Activated CD4-positive, alpha-beta T cell treated with anti-CD3 and anti-CD28 coated beads, Interleukin-2, amount 50 U/mL, for 4 hours (primary cell): ENCODE data around the gene NQO2.
"Not testable (repeated sequence)": the region's sequence is repeated elsewhere in the genome, so short reads cannot be mapped to it uniquely, and the experiment has no call there.

Experiments used
- DNase-seq, 2 experiments: peaks; one replicate each; pipeline ENCODE4 v3.0.0-alpha.2; 2020

Gene NQO2

DNA sequence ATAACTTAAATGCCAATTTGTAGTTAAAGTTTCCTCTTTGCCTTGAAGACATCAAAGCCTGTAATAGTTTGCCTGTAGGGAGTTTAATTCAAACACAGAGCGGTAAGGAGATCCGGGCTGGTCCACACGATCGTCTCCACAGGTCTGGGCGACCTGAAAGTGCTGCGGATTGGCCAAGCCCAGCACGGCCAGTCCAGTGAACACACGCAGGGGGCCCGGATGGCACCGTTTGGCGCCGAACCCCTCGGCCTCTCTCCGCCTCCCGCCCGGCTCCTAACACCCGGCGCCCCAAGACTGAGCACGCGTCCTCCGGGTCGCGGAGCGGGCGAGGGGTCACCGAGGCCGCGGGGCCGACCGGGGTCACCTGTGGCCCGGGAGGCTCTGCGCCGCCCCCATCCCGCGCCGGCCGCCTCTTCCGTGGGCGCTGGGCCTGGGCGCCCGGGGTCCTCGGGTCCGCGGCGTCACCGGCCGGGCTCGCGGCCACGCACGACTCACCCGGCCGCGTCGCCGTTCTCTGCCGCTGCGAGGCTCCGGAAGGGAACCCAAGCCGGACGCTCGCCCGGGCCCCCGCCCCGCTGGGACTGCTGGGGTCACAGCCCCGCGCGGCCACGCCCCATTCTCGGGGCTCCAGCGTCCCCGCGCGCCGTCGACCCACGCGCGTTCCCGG lies 28.8 kb upstream of the NQO2 start:
- DNase-seq: peak in 1 of 2 experiments; percentile 18

DNA sequence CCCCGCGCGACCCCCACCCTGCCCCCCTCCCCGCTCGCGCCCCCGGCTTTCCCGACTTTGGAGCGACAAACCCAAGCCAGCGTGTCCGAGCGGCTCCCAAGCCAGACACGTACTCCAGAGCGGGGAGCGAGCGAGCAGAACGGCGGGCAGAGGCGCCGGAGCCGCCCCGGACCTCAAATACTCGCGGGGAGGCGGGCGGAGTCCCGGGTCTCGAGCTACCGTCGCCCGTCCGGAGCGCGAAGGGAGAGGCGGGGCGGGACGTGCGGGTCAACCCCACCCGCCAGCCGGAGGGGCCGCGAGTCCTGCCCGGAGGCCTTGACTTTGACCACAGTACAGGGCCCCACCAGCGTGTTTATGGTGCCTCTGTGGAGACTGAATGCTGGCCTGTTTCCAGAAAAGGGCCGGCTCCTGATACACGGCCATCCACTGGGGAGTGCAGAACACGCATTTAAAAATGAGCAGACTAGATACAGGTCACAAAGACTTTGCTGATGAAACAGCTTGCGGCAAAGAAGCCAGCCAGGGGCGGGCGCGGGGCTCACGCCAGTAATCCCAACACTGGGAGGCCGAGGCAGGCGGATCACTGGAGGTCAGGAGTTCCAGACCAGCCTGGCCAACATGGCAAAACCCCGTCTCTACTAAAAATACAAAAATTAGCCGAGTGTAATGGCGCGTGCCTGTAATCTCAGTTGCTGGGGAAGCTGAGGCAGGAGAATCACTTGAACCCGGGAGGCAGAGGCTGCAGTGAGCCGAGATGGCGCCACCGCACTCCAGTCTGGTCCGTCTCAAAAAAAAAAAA lies 28.1 kb upstream of the NQO2 start, which contains the start of gene SERPINB6:
Gene SERPINB6, minus strand, starts transcription at position 148 of the 799 bp plus-strand sequence. CDS start 12,235 bp downstream, outside the sequence.
- DNase-seq: peak; percentile 18 to 19

DNA sequence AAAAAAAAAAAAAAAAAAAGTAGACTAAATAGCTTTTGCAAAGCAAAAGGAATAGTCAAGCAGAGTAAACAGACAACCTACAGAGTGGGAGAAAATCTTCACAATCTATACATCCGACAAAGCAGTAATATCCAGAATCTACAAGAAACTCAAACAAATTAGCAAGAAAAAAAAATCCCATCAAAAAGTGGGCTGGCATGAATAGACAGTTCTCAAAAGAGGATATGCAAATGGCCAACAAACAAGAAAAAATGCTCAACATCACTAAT lies 27.5 kb upstream of the NQO2 start:
- DNase-seq: not testable (repeated sequence)

DNA sequence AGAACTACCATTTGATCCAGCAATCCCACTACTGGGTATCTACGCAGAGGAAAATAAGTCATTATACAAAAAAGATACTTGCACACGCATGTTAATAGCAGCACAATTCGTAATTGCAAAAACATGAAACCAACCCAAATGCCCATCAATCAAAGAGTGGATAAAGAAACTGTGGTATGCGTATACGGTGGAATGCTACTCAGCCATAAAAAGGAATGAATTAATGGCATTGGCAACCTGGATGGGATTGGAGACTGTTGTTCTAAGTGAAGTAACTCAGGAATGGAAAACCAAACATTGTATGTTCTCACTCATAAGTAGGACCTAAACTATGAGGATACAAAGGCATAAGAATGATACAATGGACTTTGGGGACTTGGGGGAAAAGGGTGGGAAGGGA lies 27.0 kb upstream of the NQO2 start:
- DNase-seq: not testable (repeated sequence)

DNA sequence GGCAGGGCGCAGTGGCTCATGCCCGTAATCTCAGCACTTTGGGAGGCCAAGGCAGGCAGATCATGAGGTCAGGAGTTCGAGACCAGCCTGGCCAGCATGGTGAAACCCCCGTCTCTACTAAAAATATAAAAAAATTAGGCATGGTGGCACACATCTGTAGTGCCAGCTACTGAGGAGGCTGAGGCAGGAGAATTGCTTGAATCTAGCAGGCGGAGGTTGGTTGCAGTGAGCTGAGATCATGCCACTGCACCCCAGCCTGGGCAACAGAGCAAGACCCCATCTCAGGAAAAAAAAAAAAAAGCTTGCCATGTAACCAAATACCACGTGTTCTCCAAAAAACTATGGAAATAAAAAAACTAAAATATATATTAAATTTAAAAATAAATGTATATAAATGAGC lies 26.5 kb upstream of the NQO2 start:
- not testable (repeated sequence) for DNase-seq

DNA sequence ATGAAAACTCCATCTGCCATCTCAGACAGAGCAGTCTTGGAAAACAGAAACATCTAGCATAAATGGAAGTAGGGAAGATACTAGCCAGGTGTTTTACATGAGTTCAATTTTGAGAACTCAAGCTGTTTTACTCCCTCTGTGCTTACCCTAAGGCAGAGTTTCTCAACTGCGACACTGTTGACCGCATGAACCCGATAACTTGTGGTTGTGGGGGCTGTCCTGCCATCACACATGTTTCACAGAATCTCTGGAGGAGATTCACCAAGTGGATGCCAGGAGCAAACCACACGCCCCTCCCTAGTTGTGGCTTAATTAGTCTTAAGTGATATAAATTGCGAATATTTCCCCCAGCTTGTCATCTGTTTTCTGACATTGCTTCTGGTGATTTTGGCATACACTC lies 26.0 kb upstream of the NQO2 start:
- DNase-seq: no peak

DNA sequence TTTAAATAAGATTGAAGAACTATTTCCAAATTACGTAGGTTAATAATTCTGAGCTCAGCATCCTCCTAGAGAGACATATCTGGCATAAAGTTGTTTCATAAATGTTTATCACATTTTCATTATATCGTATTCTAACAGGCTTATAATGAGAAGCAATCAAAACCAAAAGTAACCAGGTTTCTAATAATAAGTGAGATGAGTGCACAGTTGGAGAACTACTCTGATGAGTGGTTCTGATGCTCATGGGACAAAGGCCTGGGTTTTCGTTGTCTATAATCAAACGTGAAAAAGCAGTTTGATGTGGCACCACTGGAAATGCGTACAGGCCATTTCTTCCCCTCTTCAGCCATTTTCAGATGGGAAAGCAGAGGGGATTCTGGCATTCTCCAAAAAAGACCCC lies 23.6 kb upstream of the NQO2 start:
- no peak for DNase-seq

DNA sequence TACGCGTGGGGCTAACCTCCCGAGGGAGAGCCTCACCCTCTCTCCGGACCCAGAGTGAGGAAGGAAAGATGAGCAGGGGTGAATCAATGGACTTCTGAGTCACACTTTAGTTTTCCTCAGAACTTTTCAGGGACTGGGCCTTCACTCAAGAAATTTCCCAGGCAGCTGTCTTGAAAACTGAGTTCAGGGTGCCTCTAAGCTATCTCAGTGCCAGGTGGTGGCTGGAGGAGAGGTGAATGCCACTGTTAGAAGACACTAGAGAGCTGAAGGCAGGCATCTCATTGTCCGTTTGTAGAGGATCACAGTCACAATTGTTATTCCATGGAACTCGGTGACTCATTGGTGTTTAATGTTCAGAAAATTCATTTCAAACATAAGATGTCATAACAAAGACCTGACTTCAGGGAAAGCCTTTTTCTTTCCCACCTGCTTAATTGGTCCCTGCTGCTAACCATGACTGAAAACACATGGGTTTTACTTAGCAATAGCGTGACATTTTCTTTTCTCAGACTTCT lies 23.1 kb upstream of the NQO2 start:
- DNase-seq: no peak

DNA sequence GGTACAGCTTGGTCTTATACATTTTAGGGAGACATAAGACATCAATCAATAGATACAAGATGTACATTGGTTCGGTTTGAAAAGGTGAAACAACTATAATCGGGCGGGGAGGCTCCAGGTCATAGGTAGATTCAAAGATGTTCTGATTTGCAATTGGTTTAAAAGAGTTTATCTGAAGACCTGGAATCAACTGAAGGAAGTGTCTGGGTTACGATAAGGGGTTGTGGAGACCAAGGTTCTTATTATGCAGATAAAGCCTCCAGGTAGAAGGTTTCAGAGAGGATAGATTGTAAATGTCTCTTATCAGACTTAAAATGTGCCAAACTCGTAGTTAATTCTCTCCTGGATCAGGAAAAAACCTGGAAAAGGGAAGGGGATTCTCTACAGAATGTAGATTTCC lies 22.4 kb upstream of the NQO2 start:
- no peak for DNase-seq

DNA sequence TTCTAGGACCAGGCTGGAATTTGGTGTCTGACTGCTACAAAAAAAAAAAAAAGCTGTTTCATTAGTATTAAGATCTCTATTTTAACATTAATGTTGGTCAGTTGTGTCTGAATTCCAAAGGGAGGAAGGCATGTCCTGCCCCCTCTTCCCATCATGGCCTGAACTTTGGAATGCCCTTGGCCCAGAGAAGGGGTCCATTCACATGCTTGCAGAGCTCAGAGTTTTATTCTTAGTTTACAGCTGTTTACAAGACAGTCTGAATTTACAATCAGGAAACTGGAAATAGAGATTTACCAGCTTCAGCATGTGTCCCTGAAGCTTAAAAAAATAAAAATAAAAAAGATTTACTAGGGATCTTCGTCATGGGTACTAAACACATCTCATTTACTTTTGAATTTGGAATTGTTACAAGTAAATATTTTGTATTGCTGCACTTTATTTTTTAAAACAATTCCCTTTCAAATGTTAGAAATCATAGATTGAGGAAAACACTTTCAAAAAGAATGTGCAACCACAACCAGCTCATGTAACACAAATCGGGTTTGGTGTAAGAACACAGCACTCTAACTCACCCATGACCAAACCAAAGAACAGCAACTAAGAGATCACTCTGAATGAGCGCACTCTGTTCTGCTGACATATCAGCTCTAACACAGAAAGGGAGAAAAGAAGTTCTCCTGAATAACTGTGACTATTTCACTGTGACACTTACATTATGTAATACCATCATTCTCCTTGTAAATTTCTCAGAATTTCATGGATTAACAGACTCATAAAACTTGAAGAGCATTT lies 21.7 kb upstream of the NQO2 start:
- no peak for DNase-seq

DNA sequence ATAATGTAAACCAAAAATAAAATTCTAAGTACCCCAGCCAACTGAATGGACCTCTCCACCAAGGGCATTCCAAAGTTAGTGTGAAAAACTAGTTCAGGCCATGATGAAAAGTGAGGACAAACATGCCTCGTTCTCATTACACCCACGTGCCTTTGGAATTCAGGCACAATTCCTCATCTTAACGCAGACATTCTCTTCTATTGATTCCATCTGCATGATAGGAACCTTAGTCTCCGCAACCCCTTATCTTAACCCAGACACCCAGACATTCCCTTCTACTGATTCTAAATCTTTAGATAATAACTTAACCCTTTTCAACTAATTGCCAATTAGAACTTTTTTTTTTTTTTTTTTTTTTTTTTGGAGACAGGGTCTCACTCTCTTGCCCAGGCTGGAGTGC lies 20.8 kb upstream of the NQO2 start:
- DNase-seq: no peak

DNA sequence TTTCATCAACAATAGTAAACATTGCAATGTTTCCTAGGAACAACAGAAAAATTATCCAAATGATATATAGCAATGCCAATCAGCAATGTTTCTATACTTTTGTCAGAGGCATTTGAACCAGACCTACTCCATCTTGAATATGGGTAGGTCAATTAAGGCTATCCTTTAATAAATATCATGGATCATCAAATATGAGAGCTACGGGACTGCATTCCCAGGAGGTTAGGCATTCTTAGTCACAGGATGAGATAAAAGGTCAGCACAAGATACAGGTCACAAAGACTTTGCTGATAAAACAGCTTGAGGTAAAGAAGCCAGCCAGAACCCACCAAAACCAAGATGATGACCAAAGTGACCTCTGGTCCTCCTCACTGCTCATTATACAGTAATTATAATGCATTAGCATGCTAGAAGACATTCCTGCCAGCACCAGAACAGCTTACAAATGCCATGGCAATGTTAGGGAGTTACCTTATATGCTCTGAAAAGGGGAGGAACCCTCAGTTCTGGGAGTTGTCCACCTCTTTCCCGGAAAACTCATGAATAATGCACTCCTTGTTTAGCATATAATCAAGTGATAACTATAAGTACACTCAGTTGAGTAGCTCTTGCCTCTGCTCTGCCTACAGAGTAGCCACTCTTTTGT lies 19.8 kb upstream of the NQO2 start:
- no peak for DNase-seq

DNA sequence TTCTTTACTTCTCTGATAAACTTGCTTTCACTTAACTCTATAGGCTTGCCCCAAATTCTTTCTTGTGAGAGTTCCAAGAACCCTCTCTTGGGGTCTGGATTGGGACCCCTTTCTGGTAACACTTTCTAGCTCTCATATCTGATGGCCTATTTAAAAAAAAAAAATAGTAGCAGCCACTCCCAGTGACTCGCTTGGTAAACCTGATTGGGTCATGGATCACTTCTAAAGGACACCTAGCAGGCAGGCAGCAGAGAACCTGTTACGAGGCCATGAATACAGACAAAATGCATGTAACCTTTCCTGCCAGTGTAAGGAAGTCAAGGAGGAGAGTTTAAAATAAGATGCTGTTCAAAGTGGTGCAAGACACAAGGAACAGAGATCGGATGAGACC lies 19.2 kb upstream of the NQO2 start:
- no peak for DNase-seq

DNA sequence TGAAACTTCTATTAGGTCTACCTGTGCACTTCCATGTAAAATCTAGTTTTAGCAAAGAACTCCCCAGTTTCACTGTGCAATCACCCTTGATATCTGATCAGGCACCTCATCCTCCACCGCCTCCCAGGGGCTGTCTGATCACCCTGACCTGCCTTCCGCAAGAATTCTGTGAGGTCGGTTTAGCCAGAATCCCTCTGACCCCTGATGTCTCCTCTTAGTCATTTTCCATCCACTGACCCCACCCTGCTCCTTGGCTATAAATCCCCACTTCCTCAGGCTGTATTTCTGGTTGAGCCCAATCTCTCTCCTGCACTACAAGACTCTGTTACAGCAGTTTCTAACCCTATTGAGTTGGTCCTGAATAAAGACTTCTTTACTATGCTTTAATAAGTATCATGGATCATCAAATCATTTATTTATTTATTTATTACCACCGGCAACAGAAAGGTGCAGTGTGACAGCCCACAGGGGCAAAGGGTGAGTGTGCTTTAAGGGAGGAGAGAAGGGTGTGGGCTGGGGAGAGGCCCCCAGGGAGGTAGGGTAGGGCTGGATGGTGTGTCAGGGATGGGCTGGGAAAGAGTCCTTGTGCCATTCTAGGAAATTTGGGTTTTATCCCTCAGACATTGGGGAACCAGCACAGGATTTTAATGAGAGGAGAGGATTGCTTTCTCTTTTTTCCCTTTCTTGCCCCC lies 17.1 kb upstream of the NQO2 start:
- no peak for DNase-seq

DNA sequence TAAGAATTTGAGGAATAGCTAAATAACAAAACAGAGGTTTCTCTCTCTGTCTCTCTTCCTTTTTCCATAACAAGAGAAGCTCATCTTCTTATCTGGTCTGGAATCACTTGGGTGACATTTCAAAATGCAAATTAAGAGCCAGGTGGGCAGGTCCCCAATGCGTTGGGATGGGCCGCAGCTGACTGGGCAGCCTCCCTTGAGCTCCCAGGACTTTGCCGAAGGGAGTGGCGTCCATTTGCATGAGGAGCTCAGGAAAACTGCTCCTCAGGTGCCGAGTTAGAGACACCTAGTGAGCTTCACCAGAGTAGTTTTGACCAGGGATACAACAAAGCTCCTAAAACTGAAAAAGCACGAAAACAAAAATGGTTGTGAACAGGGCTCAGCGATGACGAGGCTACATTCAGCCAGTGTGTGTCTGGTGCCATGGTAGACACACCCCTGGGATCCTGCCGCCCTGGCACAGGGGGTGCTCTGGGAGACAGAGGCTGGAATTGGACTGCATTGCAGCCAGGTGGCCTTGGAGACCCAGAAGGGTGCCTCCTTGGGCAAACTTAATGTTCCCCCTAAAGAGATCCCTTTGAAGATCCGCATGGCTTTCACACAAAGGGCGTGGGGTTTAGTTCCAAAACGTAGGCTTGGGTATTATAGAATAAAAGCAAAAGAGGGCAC lies 14.8 kb upstream of the NQO2 start:
- DNase-seq: no peak

DNA sequence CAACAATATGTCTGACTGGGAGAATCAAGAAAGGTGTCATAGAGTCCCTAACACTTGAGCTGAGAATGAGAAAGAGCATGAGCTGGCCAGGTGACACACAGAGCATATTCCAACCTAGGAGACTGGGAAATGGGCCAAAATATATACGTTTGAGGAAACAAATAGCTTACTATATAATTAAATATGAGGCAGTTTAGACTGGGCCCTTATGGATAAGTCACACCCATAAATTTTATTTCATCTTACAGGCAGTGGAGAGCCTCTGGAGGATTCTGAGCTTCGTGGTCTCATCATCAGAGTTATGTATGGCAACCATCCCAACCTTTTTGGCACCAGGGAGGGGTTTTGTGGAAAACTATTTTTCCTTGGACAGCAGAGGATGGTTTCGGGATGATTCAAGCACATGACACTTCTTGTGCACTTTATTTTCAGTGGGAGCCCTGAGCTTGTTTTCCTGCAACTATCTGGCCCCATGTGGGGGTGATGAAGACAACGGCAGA lies 12.9 kb upstream of the NQO2 start:
- DNase-seq: no peak

DNA sequence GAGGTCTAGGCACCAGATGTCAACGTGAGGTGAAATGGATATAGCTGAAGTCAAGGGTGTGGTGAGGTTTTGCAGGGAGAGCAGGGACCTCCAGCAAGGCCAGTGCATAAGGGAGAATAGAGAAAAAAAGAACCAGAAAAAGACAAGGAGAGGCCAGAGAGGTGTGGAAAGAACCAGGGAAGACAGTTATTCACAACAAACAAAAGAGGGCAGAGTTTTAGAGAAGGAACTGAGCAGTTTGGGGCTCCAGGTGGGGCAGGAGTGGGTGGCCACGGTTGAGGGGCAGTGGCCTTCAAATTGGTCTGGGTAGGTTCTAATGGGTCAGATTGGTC lies 11.6 kb upstream of the NQO2 start:
- DNase-seq: no peak

DNA sequence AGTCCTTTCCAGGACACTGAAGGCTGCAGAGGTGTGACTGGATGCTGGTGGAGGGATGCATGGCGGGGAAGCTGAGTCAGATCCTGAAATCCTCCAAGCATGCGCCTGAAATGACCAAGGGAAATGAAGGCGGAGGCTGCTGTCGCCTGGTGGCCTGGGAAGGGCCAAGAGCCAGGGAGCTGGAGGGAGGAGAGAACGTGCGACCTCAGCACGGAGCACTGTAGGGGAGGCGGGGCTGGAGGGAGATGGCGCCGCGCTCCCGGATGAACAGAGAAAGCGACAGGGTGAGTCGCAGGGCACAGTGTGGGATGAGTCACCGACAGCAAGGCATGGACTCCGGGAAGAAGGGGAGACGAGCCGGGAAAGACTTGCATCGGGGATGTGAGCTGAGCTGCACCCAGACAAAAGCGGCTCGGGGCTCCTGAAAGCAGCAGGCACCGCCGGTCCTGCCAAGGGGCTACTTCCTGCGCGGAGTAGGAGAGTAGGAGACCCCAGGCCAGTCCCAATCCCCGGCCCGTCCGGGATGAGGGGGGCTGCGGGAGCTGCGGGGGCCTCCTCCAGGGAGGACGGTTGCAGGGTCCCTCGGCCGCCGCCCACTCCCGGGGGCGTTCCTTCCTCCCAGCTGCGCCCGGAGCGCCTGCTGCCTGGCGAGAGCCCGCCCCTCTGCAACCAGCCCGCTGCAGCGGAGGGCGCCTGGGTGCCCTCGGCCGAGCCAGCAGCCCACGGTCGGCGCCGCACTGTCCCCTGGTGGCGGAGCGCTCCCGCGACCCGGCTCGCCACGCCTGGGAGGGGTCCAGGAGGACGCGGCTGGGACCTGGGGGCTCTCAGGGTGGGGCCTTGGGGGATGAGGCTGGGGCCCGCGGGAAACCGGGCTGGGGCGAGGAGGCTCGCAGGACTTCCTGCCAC lies 11.0 kb upstream of the NQO2 start:
- DNase-seq: peak; percentile 61 to 62

DNA sequence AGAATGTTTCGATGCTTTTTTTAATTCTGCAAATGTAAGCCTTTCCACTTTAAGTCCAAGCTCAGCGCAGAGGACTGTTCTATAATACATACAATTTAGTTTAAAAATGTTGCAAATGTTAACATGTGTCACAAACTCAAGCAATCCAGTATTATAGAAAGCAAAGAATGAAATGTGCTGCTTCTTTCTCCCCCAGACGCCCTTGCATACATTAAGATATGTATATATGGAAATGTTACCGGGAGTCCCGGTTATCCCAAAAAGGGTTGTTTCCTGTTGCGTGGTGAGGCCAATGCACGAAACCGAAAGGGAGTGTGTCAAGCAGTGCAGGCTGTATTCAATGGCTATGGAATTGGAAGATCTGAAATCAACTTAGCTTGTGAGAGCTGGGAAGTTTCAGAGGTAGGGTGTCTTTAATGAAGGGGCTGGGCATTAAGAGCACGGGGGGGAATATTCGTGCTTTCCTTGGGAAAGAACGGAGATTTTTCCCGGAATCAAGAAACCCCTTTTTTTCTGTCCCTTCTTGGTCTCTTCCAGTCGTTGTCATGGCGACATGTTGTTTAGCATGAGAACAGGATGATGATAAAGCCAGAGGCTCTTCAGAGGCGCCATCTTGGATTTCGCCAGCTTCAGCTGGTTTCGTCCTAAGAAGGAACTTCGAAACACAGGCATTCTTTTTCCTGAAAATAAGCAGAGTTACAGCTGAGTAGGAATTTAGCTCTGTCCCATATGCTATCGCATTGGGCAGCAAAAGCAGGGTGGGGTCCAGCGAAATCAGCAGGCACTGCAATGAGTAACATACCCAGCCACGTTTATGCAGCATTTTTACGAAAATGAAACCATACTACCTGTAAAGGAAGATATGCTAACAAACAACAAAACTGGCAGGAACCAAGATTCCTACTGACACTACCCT lies 10.1 kb upstream of the NQO2 start:
- peak; percentile 52 to 62 for DNase-seq
